Sigmoid colon (tissue), 4 donors: ENCODE measurements around the gene WDFY4.

ENCODE experiments used
- CTCF ChIP-seq, 4 experiments: fragments of 450-650 bp in 3 of 4; fragments of 200-600 bp in 1 of 4; IDR thresholded peaks; one replicate each; pipeline ENCODE4 v1.5.1; 2016 to 2019; ENCODE audit warnings: antibody characterized with exemption in 4 of 4, mild to moderate bottlenecking in 3 of 4, moderate library complexity in 2 of 4
- EP300 ChIP-seq, 4 donors: sonication (generic); formaldehyde crosslinking; IDR thresholded peaks; one replicate each; pipeline ENCODE4 v1.6.1; 2017; ENCODE audit warnings: antibody characterized with exemption in 4 of 4
- POLR2A ChIP-seq, 2 donors: fragments of 450-650 bp; IDR thresholded peaks; one replicate each; pipeline ENCODE4 v1.6.1; 2016; ENCODE audit warnings: antibody characterized with exemption in 2 of 2, mild to moderate bottlenecking in 2 of 2, moderate library complexity in 2 of 2
- POLR2AphosphoS5 ChIP-seq, 4 donors: sonication (generic); formaldehyde crosslinking; IDR thresholded peaks; one replicate each; pipeline ENCODE4 v1.6.1; 2017; ENCODE audit warnings: antibody characterized with exemption in 4 of 4

DNA sequence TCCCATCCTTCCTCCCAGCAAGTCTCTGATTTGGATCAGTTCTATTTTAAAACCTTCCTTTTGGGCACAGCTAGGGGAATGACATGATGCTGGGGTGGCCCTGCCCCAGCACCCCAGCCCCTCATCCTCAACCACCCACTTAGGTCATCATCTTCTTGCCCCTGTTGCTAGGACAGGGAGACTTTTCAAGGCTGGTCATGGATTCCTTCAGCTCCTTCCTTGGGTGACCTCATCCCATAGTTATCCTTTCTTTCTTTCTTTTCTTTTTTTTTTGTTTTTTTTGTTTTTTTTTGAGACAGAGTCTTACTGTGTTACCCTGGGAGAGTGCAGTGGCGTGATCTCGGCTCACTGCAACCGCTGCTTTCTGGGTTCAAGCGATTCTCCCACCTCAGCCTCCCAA, 127.2 kb downstream of the WDFY4 start:
- no peak for TF ChIP-seq POLR2A (IDR thresholded peaks at IDR 0.05)
- TF ChIP-seq CTCF (IDR thresholded peaks at IDR 0.05) = no peak
- TF ChIP-seq POLR2AphosphoS5 (IDR thresholded peaks at IDR 0.05) = no peak
- no peak for TF ChIP-seq EP300 (IDR thresholded peaks at IDR 0.05)
